Tibial nerve (tissue), 4 donors: ENCODE measurements around the gene NPPC. TPM values are rescaled to one million over a fixed set of nuclear protein-coding genes. Genes with fewer than 3 reads are reported as not detected.
"Not testable (repeated sequence)": the region's sequence is repeated elsewhere in the genome, so short reads cannot be mapped to it uniquely, and the experiment has no call there.

ENCODE experiments used
- DNase-seq, 2 donors: peaks; one replicate each; pipeline ENCODE4 v3.0.0-alpha.2; 2019; ENCODE audit warnings: low spot score in 2 of 2
- H3K27ac ChIP-seq, 4 donors: fragments of 200-600 bp; sonication (generic) in 3 of 4; one replicate each; pipeline ENCODE4 v1.5.1; 2017 to 2019; ENCODE audit warnings: mild to moderate bottlenecking in 1 of 4
- H3K27me3 ChIP-seq, 2 donors: fragments of 200-600 bp; sonication (generic) in 1 of 2; one replicate each; pipeline versions ENCODE4 v1.5.1 to v1.6.0; 2017 to 2019
- H3K36me3 ChIP-seq, 3 donors: fragments of 200-600 bp; sonication (generic); one replicate each; pipeline ENCODE4 v1.5.1; 2018 to 2019
- H3K4me1 ChIP-seq, 4 donors: fragments of 200-600 bp; sonication (generic) in 3 of 4; one replicate each; pipeline ENCODE4 v1.5.1; 2017 to 2019
- H3K4me3 ChIP-seq, 4 donors: fragments of 200-600 bp; sonication (generic) in 3 of 4; one replicate each; pipeline ENCODE4 v1.5.1; 2017 to 2019; ENCODE audit warnings: mild to moderate bottlenecking in 1 of 4, moderate library complexity in 1 of 4
- H3K9me3 ChIP-seq, 4 donors: fragments of 200-600 bp; sonication (generic) in 3 of 4; one replicate each; pipeline ENCODE4 v1.5.1; 2017 to 2019
- EP300 ChIP-seq, 2 donors: sonication (generic); formaldehyde crosslinking; IDR thresholded peaks; one replicate each; pipeline ENCODE4 v1.6.1; 2017; ENCODE audit warnings: antibody characterized with exemption in 2 of 2, mild to moderate bottlenecking in 1 of 2
- POLR2A ChIP-seq, 2 donors: fragments of 450-650 bp; IDR thresholded peaks; one replicate each; pipeline ENCODE4 v1.6.1; 2017; ENCODE audit warnings: antibody characterized with exemption in 2 of 2, mild to moderate bottlenecking in 2 of 2, moderate library complexity in 2 of 2
- WGBS, 2 donors: methylation state at CpG; one replicate each; pipeline ENCODE4 v1.1.5; 2018; 5-methylcytosine and 5-hydroxymethylcytosine counted together
- total RNA-seq, 4 donors: library from RNA; depleted of rRNA; stranded (reverse); fragments of >200 nt; gene quantifications; one replicate each; pipeline ENCODE4 v1.1.0, GENCODE V29; 2016
- TF ChIP-seq, protein P1 (sequence below), 5 experiments: fragments of 200-600 bp in 3 of 5; fragments of 450-650 bp in 2 of 5; sonication (generic) in 3 of 5; IDR thresholded peaks; one replicate each; pipeline ENCODE4 v1.5.1; 2016 to 2019; ENCODE audit warnings: antibody characterized with exemption in 5 of 5, mild to moderate bottlenecking in 3 of 5, moderate library complexity in 2 of 5

The NPPC gene
- total RNA-seq, 4 donors from 2014 or later, result not detected

DNA sequence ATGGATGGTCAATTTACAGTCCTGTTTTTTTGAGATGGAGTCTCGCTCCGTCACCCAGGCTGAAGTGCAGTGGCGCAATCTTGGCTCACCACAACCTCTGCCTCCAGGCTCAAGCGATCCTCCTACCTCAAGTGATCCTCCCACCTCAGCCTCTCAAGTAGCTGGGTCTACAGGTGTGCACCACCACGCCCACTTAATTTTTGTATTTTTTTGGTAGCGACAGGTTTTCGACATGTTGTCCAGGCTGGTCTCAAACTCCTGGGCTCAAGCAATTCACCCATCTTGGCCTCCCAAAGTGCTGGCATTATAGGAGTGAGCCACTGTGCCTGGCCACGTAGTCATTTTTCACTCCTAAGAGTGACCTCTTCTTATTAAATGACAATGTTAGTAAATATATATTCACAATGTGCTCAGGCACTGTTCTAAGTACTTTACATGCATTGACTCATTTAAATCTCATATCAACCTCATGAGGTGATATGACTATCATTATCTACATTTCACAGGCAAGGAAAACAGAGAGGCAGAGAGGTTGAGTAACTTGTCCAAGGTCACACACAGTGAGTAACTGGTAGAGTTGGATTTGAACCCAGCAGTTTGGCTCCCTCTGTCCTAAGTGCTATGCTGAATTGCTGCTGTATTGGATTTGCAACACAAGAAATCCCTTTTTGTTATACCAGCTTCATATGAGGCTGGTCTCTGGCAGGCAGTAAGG, 29.7 kb upstream of the NPPC start:
- H3K27ac ChIP-seq, result no peak overlapping the region
- no peak overlapping the region for H3K4me3 ChIP-seq
- H3K27me3 ChIP-seq, result peaks cover 0 to 7% of the 10 kb centered on the region in 2 donors
- peaks cover 0 to 6% (median 0%) of the 10 kb centered on the region in 4 donors for H3K9me3 ChIP-seq
- peaks cover 0 to 4% (median 0%) of the 10 kb centered on the region in 4 donors for H3K4me1 ChIP-seq
- no peak for TF ChIP-seq EP300 (IDR thresholded peaks at IDR 0.05)
- TF ChIP-seq, protein P1, sequence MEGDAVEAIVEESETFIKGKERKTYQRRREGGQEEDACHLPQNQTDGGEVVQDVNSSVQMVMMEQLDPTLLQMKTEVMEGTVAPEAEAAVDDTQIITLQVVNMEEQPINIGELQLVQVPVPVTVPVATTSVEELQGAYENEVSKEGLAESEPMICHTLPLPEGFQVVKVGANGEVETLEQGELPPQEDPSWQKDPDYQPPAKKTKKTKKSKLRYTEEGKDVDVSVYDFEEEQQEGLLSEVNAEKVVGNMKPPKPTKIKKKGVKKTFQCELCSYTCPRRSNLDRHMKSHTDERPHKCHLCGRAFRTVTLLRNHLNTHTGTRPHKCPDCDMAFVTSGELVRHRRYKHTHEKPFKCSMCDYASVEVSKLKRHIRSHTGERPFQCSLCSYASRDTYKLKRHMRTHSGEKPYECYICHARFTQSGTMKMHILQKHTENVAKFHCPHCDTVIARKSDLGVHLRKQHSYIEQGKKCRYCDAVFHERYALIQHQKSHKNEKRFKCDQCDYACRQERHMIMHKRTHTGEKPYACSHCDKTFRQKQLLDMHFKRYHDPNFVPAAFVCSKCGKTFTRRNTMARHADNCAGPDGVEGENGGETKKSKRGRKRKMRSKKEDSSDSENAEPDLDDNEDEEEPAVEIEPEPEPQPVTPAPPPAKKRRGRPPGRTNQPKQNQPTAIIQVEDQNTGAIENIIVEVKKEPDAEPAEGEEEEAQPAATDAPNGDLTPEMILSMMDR (IDR thresholded peaks at IDR 0.05), result no peak
- TF ChIP-seq POLR2A (IDR thresholded peaks at IDR 0.05), result no peak
- DNase-seq, result no peak
- H3K36me3 ChIP-seq, result no peaks in the 10 kb centered on the region
- WGBS, 2 donors, result 94 to 97% methylated on average over 8 of the region's 8 CpGs

DNA sequence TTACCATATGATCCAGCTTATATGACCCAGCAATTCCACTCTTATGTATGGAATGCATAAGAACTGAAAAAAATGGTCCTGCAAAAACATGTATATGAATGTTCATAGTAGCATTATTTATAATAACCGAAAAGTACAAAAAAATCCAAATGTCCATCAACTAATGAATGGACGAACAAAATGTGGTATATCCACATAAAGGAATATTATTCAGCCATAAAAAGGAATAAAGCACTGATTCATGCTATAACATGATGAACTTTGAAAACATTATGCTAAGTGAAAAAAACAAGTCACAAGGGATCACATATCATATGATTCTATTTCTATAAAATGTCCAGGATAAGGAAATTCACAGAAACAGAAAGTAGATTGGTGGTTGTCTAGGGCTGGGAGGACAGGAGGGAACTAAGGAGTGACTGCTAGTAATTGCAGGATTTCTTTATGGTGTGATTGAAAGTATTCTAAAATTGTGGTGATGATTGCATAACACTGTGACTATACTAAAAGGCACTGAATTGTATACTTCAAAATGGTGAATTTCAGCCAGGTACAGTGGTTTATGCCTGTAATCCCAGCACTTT, 25.3 kb upstream of the NPPC start:
- Histone ChIP-seq H3K27ac (no peak overlapping the region), H3K4me1 (no peaks in the 10 kb centered on the region), H3K36me3 (no peaks in the 10 kb centered on the region), H3K9me3 (peaks cover 0 to 6% (median 0%) of the 10 kb centered on the region in 4 donors), H3K4me3 (no peak overlapping the region), H3K27me3 (peaks cover 0 to 7% of the 10 kb centered on the region in 2 donors)
- TF ChIP-seq, protein P1 (IDR thresholded peaks at IDR 0.05), result no peak
- no peak for TF ChIP-seq EP300 (IDR thresholded peaks at IDR 0.05)
- no peak for TF ChIP-seq POLR2A (IDR thresholded peaks at IDR 0.05)
- no peak for DNase-seq
- 73 to 95% methylated on average over 2 of the region's 2 CpGs for WGBS, 2 donors

DNA sequence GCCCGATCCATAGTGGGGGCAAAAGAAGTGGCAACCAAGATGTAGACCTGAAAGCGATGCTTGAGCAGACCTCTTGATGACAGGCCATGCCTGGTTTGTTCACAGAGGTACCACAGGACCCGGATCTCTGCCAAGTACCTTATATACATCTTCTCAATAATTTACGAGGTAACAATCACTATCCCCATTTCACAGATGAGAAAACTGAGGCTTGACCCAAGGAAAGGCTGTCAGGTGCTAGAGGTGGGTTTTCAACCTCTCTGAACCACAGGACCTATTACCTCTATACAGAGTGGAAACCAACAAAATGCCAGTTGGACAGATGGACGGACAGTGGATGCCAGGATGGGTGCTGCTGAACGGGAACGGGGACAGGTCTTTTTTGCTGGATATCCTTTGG, 21.5 kb upstream of the NPPC start:
- no peak overlapping the region for H3K27ac ChIP-seq
- DNase-seq, result no peak
- peaks cover 0 to 6% (median 0%) of the 10 kb centered on the region in 4 donors for H3K9me3 ChIP-seq
- no peaks in the 10 kb centered on the region for H3K36me3 ChIP-seq
- no peak overlapping the region for H3K4me3 ChIP-seq
- H3K4me1 ChIP-seq, result no peaks in the 10 kb centered on the region
- peaks cover 0 to 7% of the 10 kb centered on the region in 2 donors for H3K27me3 ChIP-seq
- WGBS, 2 donors, result 88 to 92% methylated on average over 7 of the region's 7 CpGs
- TF ChIP-seq, protein P1 (IDR thresholded peaks at IDR 0.05), result no peak
- TF ChIP-seq POLR2A (IDR thresholded peaks at IDR 0.05) (no peak), EP300 (IDR thresholded peaks at IDR 0.05) (no peak)

DNA sequence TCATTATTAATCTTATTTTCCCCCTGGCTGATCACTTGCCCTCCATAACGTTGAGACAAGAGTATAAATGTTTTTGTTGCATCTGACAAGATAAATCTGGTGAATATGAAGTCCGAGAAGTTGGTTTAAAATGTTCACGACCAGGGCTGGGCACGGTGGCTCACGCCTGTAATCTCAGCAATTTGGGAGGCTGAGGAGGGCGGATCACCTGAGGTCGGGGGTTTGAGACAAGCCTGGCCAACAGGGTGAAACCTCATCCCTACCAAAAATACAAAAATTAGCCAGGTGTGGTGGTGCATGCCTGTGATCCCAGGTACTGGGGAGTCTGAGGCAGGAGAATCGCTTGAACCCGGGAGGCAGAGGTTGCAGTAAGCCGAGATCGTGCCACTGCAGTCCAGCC, 20.9 kb upstream of the NPPC start:
- not testable (repeated sequence) for H3K27me3 ChIP-seq, DNase-seq, H3K36me3 ChIP-seq, H3K4me1 ChIP-seq, H3K27ac ChIP-seq, H3K4me3 ChIP-seq, H3K9me3 ChIP-seq
- WGBS, 2 donors, result 76 to 84% methylated on average over 11 of the region's 11 CpGs

DNA sequence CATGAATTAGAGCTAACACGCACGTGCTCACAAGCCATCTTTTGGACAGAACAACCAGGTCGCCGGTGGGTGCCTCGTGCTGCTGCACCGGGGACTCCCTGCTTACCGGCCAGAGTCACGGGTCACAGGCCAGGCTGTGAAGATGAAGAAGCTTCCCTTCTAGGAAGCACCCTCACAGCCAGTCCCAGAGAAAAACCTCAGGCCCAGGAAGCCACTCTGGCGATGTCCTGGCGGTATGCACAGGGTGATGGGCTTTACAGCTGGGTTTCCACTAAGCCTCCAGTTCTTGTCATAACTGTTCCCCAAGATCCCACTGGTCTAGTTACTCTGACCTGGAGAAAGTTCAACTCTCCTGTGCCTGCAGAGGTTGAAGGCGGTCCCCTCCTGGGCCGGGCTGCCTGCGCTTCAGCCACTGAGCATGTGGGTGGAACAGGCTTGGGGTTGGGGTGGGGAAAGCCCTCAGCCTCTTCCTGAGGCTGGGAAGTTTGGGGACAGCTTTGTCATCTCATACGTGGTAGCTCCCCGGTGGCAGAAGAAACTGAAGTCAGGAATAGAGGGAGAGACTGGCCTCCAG, 20.1 kb upstream of the NPPC start:
- Histone ChIP-seq H3K27ac (no peak overlapping the region), H3K27me3 (peaks cover 0 to 2% of the 10 kb centered on the region in 2 donors), H3K4me3 (no peak overlapping the region), H3K9me3 (peaks cover 0 to under 1% (median 0%) of the 10 kb centered on the region in 4 donors), H3K4me1 (no peaks in the 10 kb centered on the region), H3K36me3 (no peaks in the 10 kb centered on the region)
- no peak for TF ChIP-seq EP300 (IDR thresholded peaks at IDR 0.05)
- no peak for TF ChIP-seq POLR2A (IDR thresholded peaks at IDR 0.05)
- 82 to 84% methylated on average over 12 to 15 of the region's 15 CpGs for WGBS, 2 donors
- no peak for DNase-seq

DNA sequence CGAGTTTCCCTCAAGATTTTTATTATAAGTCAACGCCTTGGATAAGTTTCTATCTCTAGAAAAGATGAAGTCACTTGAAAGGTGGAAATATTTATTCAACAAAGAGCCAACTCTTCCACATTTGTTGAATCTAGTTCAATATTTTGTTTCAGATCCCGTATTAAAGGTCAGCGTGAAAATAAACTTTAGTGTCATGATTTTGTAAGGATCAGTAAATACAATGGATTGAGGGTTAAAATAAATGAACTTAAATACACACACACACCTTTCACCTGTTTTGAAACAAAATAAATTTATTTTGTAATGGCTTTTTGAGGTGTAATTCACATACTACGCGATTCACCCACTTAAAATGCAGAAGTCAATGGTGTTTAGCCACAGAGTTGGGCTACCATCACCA, 16.0 kb upstream of the NPPC start:
- WGBS, 2 donors, result 82 to 84% methylated on average over 6 of the region's 6 CpGs
- H3K9me3 ChIP-seq, result no peaks in the 10 kb centered on the region
- DNase-seq, result no peak
- no peaks in the 10 kb centered on the region for H3K36me3 ChIP-seq
- H3K4me3 ChIP-seq, result no peak overlapping the region
- no peaks in the 10 kb centered on the region for H3K4me1 ChIP-seq
- no peak overlapping the region for H3K27ac ChIP-seq
- TF ChIP-seq POLR2A (IDR thresholded peaks at IDR 0.05) (no peak), EP300 (IDR thresholded peaks at IDR 0.05) (no peak)
- TF ChIP-seq, protein P1 (IDR thresholded peaks at IDR 0.05), result no peak
- no peaks in the 10 kb centered on the region for H3K27me3 ChIP-seq
